GM12892 (cell line): ENCODE results near the gene KATNB1.

Source experiments
- POLR2A ChIP-seq: IDR thresholded peaks from 2 replicates; pipeline ENCODE4 v1.6.1; 2011; ENCODE audit warnings: low read depth, low read length, control low read depth
- POLR2AphosphoS5 ChIP-seq: IDR thresholded peaks from 2 replicates; pipeline ENCODE4 v1.6.1; 2011; ENCODE audit warnings: low read depth, low read length, control low read depth
- TAF1 ChIP-seq: IDR thresholded peaks from 2 replicates; pipeline ENCODE4 v1.6.1; 2011; ENCODE audit warnings: low read depth, mild to moderate bottlenecking, control low read depth, low read length, borderline replicate concordance

- TF ChIP-seq TAF1 = no peak
- no peak for TF ChIP-seq POLR2A
- no peak for TF ChIP-seq POLR2AphosphoS5
Measured at GRCh38 chr16:57773655-57774295, 38.2 kb downstream of the KATNB1 start.
